ENCODE results near the gene MGP. TPM values are rescaled to one million over a fixed set of nuclear protein-coding genes. Genes with fewer than 3 reads are reported as not detected.

Gene MGP
- total RNA-seq, 4 donors from 2014 or later = 42.8 to 143 (median 80.2) TPM

GRCh38 chr12:14879222-14879933 is 6.3 kb downstream of the MGP start:
- H3K4me3 ChIP-seq (ENCODE audit: low read depth, poor library complexity, severe bottlenecking) = no peak overlapping the region
- WGBS, 2 donors = 63 to 68% methylated on average over 8 of the region's 8 CpGs
- no peak for TF ChIP-seq POLR2A (IDR thresholded peaks at IDR 0.05)
- no peak for TF ChIP-seq CTCF (IDR thresholded peaks at IDR 0.05)
- DNase-seq (ENCODE audit: low spot score in 2 of 2) = no peak
- intact Hi-C loops (cut with DNase I; ENCODE audit: low total_unique reads) = no loop called here

GRCh38 chr12:14878488-14878887 is 7.2 kb downstream of the MGP start:
- no peak for DNase-seq (ENCODE audit: low spot score in 2 of 2)
- WGBS, 2 donors = 62 to 65% methylated on average over 1 of the region's 1 CpG
- intact Hi-C loops (cut with DNase I; ENCODE audit: low total_unique reads) = no loop called here
- no peak overlapping the region for H3K4me3 ChIP-seq (ENCODE audit: low read depth, poor library complexity, severe bottlenecking)
- TF ChIP-seq POLR2A (IDR thresholded peaks at IDR 0.05) = no peak
- no peak for TF ChIP-seq CTCF (IDR thresholded peaks at IDR 0.05)

- TF ChIP-seq POLR2A (IDR thresholded peaks at IDR 0.05) (no peak), CTCF (IDR thresholded peaks at IDR 0.05) (no peak)
- no peak for DNase-seq (ENCODE audit: low spot score in 2 of 2)
- intact Hi-C loops (cut with DNase I; ENCODE audit: low total_unique reads) = no loop called here
- H3K4me3 ChIP-seq (ENCODE audit: low read depth, poor library complexity, severe bottlenecking) = no peak overlapping the region
- WGBS, 2 donors = 35 to 74% methylated on average over 2 of the region's 2 CpGs
Measured at GRCh38 chr12:14876833-14877232, 8.8 kb downstream of the MGP start.

GRCh38 chr12:14874882-14875281 is 10.8 kb downstream of the MGP start:
- WGBS, 2 donors = 76 to 78% methylated on average over 3 of the region's 3 CpGs
- no peak overlapping the region for H3K4me3 ChIP-seq (ENCODE audit: low read depth, poor library complexity, severe bottlenecking)
- intact Hi-C loops (cut with DNase I; ENCODE audit: low total_unique reads) = no loop called here
- no peak for DNase-seq (ENCODE audit: low spot score in 2 of 2)
- TF ChIP-seq POLR2A (IDR thresholded peaks at IDR 0.05) (no peak), CTCF (IDR thresholded peaks at IDR 0.05) (no peak)

- TF ChIP-seq CTCF (IDR thresholded peaks at IDR 0.05) (no peak), POLR2A (IDR thresholded peaks at IDR 0.05) (no peak)
- no peak for DNase-seq (ENCODE audit: low spot score in 2 of 2)
- intact Hi-C loops (cut with DNase I; ENCODE audit: low total_unique reads) = no loop called here
- 65 to 81% methylated on average over 1 of the region's 1 CpG for WGBS, 2 donors
- H3K4me3 ChIP-seq (ENCODE audit: low read depth, poor library complexity, severe bottlenecking) = no peak overlapping the region
Measured at GRCh38 chr12:14873440-14874185, 12.0 kb downstream of the MGP start.

All from lower leg skin (tissue), 4 donors.